GM12872 (cell line): ENCODE measurements around the gene DDAH1.

Experiments
- CTCF ChIP-seq: IDR thresholded peaks from 3 replicates; pipeline ENCODE4 v1.5.1; 2011; ENCODE audit warnings: low read depth, mild to moderate bottlenecking, low read length, moderate library complexity; ENCODE audit not compliant: insufficient read depth

DDAH1 gene

GRCh38 chr1:85459290-85459689 lies 5.7 kb downstream of the DDAH1 start:
- TF ChIP-seq CTCF = no peak

- TF ChIP-seq CTCF = no peak
These were observed 10.7 kb downstream of the DDAH1 start for GRCh38 chr1:85454214-85454613.

- no peak for TF ChIP-seq CTCF
These were observed 11.2 kb downstream of the DDAH1 start for GRCh38 chr1:85453640-85454194.

GRCh38 chr1:85452948-85453347 lies 12.0 kb downstream of the DDAH1 start:
- TF ChIP-seq CTCF = no peak

GRCh38 chr1:85451236-85451830 lies 13.6 kb downstream of the DDAH1 start:
- TF ChIP-seq CTCF = no peak

- no peak for TF ChIP-seq CTCF
These were observed 14.1 kb downstream of the DDAH1 start for GRCh38 chr1:85450832-85451231.

- TF ChIP-seq CTCF = no peak
These were observed 15.6 kb downstream of the DDAH1 start for GRCh38 chr1:85449356-85449755.

GRCh38 chr1:85448358-85448757 lies 16.6 kb downstream of the DDAH1 start:
- TF ChIP-seq CTCF = no peak
